GM12892 (cell line): Measurements from ENCODE around the gene ZNF408.

Experiments
- POLR2A ChIP-seq: IDR thresholded peaks from 2 replicates; pipeline ENCODE4 v1.6.1; 2011; ENCODE audit warnings: low read depth, low read length, control low read depth
- POLR2AphosphoS5 ChIP-seq: IDR thresholded peaks from 2 replicates; pipeline ENCODE4 v1.6.1; 2011; ENCODE audit warnings: low read depth, low read length, control low read depth
- TAF1 ChIP-seq: IDR thresholded peaks from 2 replicates; pipeline ENCODE4 v1.6.1; 2011; ENCODE audit warnings: low read depth, mild to moderate bottlenecking, control low read depth, low read length, borderline replicate concordance

GRCh38 chr11:46697723-46698122 is 3.1 kb upstream of the ZNF408 start:
- TF ChIP-seq POLR2A: no peak
- no peak for TF ChIP-seq POLR2AphosphoS5
- no peak for TF ChIP-seq TAF1
